Endothelial cell of umbilical vein (primary cell): ENCODE data around the gene PRR36. TPM values are rescaled to one million over a fixed set of nuclear protein-coding genes. Genes with fewer than 3 reads are reported as not detected.

Experiments
- BruUV-seq: library from RNA; stranded (reverse); fragments of 400-500 nt; replicated peaks from 2 replicates; lab custom pipeline; 2021; lab: Mats Ljungman, UMichigan
- CTCF ChIA-PET: fragments of 300-600, 350-600 bp; sonication (Branson Sonifier 250); formaldehyde crosslinking; loops from one replicate; lab custom pipeline; 2021; ENCODE audit warnings: antibody characterized with exemption, inconsistent platforms; lab: Charles Lee
- POLR2A ChIA-PET: fragments of 300-600, 350-600 bp; sonication (Branson Sonifier 250); formaldehyde crosslinking; loops from one replicate; lab custom pipeline; 2021; ENCODE audit warnings: antibody characterized with exemption, inconsistent platforms; lab: Charles Lee
- DNase-seq: peaks from one replicate; pipeline ENCODE4 v3.0.0-alpha.2; 2011; ENCODE audit warnings: low read depth, low spot score
- FAIRE-seq: peaks from 2 replicates; lab custom pipeline; 2011; peaks lifted over from hg19 to GRCh38; lab: Jason Lieb, UNC
- H2AFZ ChIP-seq: 2 replicates; pipeline ENCODE4 v1.6.0; 2012; ENCODE audit warnings: low read depth, low read length, control low read depth, inconsistent platforms
- H3K27ac ChIP-seq: 2 replicates; pipeline ENCODE4 v1.5.1; 2011; ENCODE audit warnings: low read depth, mild to moderate bottlenecking, control low read depth, low read length, moderate library complexity; ENCODE audit not compliant: insufficient read depth
- H3K27me3 ChIP-seq, 2 experiments: 2 replicates each; pipeline versions ENCODE4 v1.6.0 to v1.6.1; 2011; ENCODE audit warnings: low read length in 2 of 2, mixed read lengths in 1 of 2; ENCODE audit not compliant: control insufficient read depth in 2 of 2, insufficient read depth in 2 of 2
- H3K36me3 ChIP-seq, 2 experiments: 2 replicates in 1 of 2; 3 replicates in 1 of 2; pipeline ENCODE4 v1.5.1; 2011; ENCODE audit warnings: low read length in 2 of 2, mild to moderate bottlenecking in 1 of 2, moderate library complexity in 1 of 2; ENCODE audit not compliant: control insufficient read depth in 2 of 2, insufficient read depth in 2 of 2; ENCODE audit errors: extremely low read depth in 1 of 2
- H3K4me1 ChIP-seq: 3 replicates; pipeline ENCODE4 v1.5.1; 2011; ENCODE audit warnings: mild to moderate bottlenecking, low read length; ENCODE audit not compliant: control insufficient read depth, insufficient read depth; ENCODE audit errors: extremely low read depth
- H3K4me2 ChIP-seq: 2 replicates; pipeline ENCODE4 v1.6.1; 2011; ENCODE audit warnings: low read length, control low read depth, mixed read lengths; ENCODE audit not compliant: insufficient read depth
- H3K4me3 ChIP-seq, 3 experiments: fragments of 200-600 bp in 1 of 3; sonication (generic), shearing (Covaris generic) in 1 of 3; replicated peaks in 1 of 3; 2 replicates each; pipeline ENCODE4 v1.5.1; 2011 to 2016; ENCODE audit warnings: control low read depth in 3 of 3, low read length in 3 of 3, mild to moderate bottlenecking in 2 of 3, inconsistent platforms in 1 of 3, low read depth in 1 of 3, moderate library complexity in 1 of 3; ENCODE audit not compliant: insufficient read depth in 1 of 3
- H3K79me2 ChIP-seq: 2 replicates; pipeline ENCODE4 v1.6.0; 2012; ENCODE audit warnings: low read length, inconsistent platforms; ENCODE audit not compliant: control insufficient read depth, insufficient read depth
- H3K9ac ChIP-seq: replicated peaks from 2 replicates; pipeline ENCODE3; 2011; ENCODE audit warnings: low read length, control low read depth; ENCODE audit not compliant: insufficient read depth; ENCODE audit errors: extremely low read depth
- H3K9me1 ChIP-seq: replicated peaks from 3 replicates; pipeline ENCODE4 v1.6.0; 2011; ENCODE audit warnings: mild to moderate bottlenecking, low read length; ENCODE audit not compliant: control insufficient read depth, insufficient read depth; ENCODE audit errors: extremely low read depth
- H3K9me3 ChIP-seq: replicated peaks from 2 replicates; pipeline ENCODE4 v1.5.1; 2012; ENCODE audit warnings: low read length, inconsistent platforms; ENCODE audit not compliant: control insufficient read depth, insufficient read depth
- H4K20me1 ChIP-seq: replicated peaks from 2 replicates; pipeline ENCODE3; 2011; ENCODE audit warnings: mild to moderate bottlenecking, low read length; ENCODE audit not compliant: control insufficient read depth, insufficient read depth; ENCODE audit errors: extremely low read depth
- EZH2 ChIP-seq: IDR thresholded peaks from 2 replicates; pipeline ENCODE4 v1.6.1; 2012; ENCODE audit warnings: borderline replicate concordance, low read depth, mild to moderate bottlenecking, moderate library complexity, low read length, inconsistent platforms; ENCODE audit not compliant: severe bottlenecking
- FOS ChIP-seq: IDR thresholded peaks from 2 replicates; pipeline ENCODE4 v1.6.1; 2011; ENCODE audit warnings: mild to moderate bottlenecking, low read length, moderate library complexity, borderline replicate concordance; ENCODE audit not compliant: insufficient read depth
- GATA2 ChIP-seq: IDR thresholded peaks from 2 replicates; pipeline ENCODE4 v1.7.0; 2011; ENCODE audit warnings: low read depth, mild to moderate bottlenecking, moderate library complexity, mixed read lengths, low read length; ENCODE audit not compliant: insufficient read length, insufficient read depth
- JUN ChIP-seq: IDR thresholded peaks from 2 replicates; pipeline ENCODE4 v1.6.1; 2011; ENCODE audit warnings: borderline replicate concordance, low read depth; ENCODE audit not compliant: insufficient read length, insufficient read depth
- MYC ChIP-seq: IDR thresholded peaks from one replicate; pipeline ENCODE4 v1.6.1; 2011; ENCODE audit warnings: mild to moderate bottlenecking, low read depth, low read length
- POLR2A ChIP-seq: IDR thresholded peaks from 2 replicates; pipeline ENCODE4 v1.6.1; 2012; ENCODE audit warnings: low read depth, mild to moderate bottlenecking, control low read depth, low read length
- POLR2AphosphoS5 ChIP-seq: IDR thresholded peaks from 2 replicates; pipeline ENCODE4 v1.6.1; 2012; ENCODE audit warnings: low read depth, mild to moderate bottlenecking, control low read depth, low read length, moderate library complexity; ENCODE audit not compliant: insufficient read depth
- dilution Hi-C: fragments of 300-500 bp; cut with MboI; formaldehyde crosslinking; loops from one replicate; pipeline ENCODE4 v1.15.0; 2019; ENCODE audit warnings: low sequenced_read_pairs; ENCODE audit not compliant: extremely low pct_ligation_motif_present
- intact Hi-C: fragments of 100-400 bp; cut with micrococcal nuclease; formaldehyde crosslinking; loops from one replicate; pipeline ENCODE4 v1.10.0; 2022
- polyA plus RNA-seq, 4 experiments: library from polyadenylated mRNA; depleted of rRNA in 3 of 4; stranded (reverse) in 3 of 4; unstranded in 1 of 4; fragments of >200 nt; gene quantifications; 2 replicates each; pipeline versions ENCODE4 v1.2.1 to v1.2.3, GENCODE V29; 2011 to 2012; ENCODE audit warnings: missing spikeins in 1 of 4
- total RNA-seq: library from RNA; stranded (reverse); gene quantifications from 2 replicates; pipeline ENCODE4 v1.2.3, GENCODE V29; 2021
- TF ChIP-seq, protein P1 (sequence below): IDR thresholded peaks from 2 replicates; pipeline ENCODE4 v1.6.1; 2011; ENCODE audit not compliant: insufficient read depth, insufficient read length
- TF ChIP-seq, protein P2 (sequence below), 2 donors: IDR thresholded peaks; 1 replicate in 1 of 2; 2 replicates in 1 of 2; pipeline ENCODE4 v1.5.1; 2011; ENCODE audit warnings: low read length in 2 of 2, mild to moderate bottlenecking in 2 of 2, moderate library complexity in 2 of 2, control low read depth in 1 of 2, inconsistent platforms in 1 of 2, low read depth in 1 of 2; ENCODE audit not compliant: insufficient read depth in 1 of 2; ENCODE audit errors: extremely low read depth in 1 of 2

PRR36 gene
- total and polyA plus RNA-seq, 2 donors (not counting 3 experiments of a cell fraction or from before 2014, with no cell fraction given), result not detected

DNA sequence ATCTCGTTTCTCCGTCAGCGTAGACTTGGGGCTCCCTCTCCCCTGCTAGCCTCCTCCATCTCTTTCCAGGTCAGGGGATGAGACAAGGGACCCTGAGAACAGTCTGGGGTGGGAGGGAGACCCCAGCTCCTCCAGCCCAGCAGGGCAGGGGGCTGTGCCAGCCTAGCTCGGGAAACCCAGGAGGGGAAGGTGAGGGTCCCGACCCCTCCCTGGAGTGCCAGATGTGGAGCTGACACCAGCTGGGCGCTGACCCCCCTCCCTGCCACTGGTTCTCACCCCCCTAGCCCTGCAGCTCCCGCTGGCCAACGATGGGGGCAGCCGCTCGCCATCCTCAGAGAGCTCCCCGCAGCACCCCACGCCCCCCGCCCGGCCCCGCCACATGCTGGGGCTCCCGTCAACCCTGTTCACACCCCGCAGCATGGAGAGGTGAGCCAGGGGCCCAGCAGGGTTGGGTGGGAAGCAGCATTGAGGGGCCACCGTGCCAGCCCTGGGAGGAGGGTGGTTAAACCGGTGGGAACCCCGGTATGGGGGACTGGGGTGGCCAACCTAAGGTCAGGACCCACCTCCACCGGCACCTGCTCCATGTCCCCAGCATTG, 35.4 kb upstream of the PRR36 start:
- DNase-seq, result no peak
- no peak for FAIRE-seq
- ChIA-PET CTCF (no interaction called here), POLR2A (interaction anchor here (0.7 kb wide), 1 partner anchor 49 kb away, joined by 3 read pairs; no protein-coding TSS in a partner anchor)
- H3K27ac ChIP-seq, result no peak overlapping the region
- intact Hi-C loops (no loop called here), dilution Hi-C loops (no loop called here)
- no peak overlapping the region for H2AFZ ChIP-seq
- peaks cover 5% of the 10 kb centered on the region for H3K4me1 ChIP-seq
- no peaks in the 10 kb centered on the region for H4K20me1 ChIP-seq
- no peak overlapping the region for H3K4me3 ChIP-seq
- H3K27me3 ChIP-seq, result no peaks in the 10 kb centered on the region
- no peak overlapping the region for H3K9ac ChIP-seq
- H3K79me2 ChIP-seq, result peaks cover 22% of the 10 kb centered on the region
- TF ChIP-seq FOS (no peak), JUN (no peak), MYC (no peak), POLR2AphosphoS5 (no peak), GATA2 (no peak), POLR2A (no peak), EZH2 (no peak)
- TF ChIP-seq, protein P1, sequence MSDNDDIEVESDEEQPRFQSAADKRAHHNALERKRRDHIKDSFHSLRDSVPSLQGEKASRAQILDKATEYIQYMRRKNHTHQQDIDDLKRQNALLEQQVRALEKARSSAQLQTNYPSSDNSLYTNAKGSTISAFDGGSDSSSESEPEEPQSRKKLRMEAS, result no peak
- TF ChIP-seq, protein P2, sequence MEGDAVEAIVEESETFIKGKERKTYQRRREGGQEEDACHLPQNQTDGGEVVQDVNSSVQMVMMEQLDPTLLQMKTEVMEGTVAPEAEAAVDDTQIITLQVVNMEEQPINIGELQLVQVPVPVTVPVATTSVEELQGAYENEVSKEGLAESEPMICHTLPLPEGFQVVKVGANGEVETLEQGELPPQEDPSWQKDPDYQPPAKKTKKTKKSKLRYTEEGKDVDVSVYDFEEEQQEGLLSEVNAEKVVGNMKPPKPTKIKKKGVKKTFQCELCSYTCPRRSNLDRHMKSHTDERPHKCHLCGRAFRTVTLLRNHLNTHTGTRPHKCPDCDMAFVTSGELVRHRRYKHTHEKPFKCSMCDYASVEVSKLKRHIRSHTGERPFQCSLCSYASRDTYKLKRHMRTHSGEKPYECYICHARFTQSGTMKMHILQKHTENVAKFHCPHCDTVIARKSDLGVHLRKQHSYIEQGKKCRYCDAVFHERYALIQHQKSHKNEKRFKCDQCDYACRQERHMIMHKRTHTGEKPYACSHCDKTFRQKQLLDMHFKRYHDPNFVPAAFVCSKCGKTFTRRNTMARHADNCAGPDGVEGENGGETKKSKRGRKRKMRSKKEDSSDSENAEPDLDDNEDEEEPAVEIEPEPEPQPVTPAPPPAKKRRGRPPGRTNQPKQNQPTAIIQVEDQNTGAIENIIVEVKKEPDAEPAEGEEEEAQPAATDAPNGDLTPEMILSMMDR (IDR thresholded peaks at IDR 0.05; ENCODE audit: extremely low read depth in 1 of 2, insufficient read depth in 1 of 2, low read depth in 1 of 2, low read length in 2 of 2), result no peak
- peaks cover 0 to 23% of the 10 kb centered on the region in 2 experiments for H3K36me3 ChIP-seq
- no peaks in the 10 kb centered on the region for H3K9me3 ChIP-seq
- no peak overlapping the region for H3K4me2 ChIP-seq
- no TSS peak for BruUV-seq
- no peaks in the 10 kb centered on the region for H3K9me1 ChIP-seq
